Measurements from ENCODE around the gene MTCL1.

Gene MTCL1

GRCh38 chr18:8688216-8688800 lies 17.0 kb upstream of the MTCL1 start:
- DNase-seq (ENCODE audit: low read depth): no peak

DNA sequence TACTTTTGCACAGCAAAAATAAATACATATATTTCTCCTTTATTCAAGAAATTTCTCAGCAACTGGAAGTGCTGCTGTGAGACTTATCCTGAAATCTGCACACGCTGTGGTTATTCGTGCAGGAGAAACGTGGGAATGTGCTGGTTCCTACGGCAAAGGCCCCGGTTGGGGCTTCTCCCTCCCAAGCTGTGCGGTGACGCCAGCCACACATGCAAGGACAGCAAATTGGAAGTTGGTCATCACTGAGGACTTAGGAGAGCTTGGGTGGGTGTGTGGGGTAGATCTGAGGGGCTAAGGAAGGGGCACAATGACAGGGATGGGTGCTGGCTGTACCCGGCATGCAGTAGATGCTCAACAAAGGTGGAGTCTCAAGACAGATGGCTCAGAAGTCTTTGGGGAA lies 16.5 kb upstream of the MTCL1 start:
- no peak for DNase-seq (ENCODE audit: low read depth)

DNA sequence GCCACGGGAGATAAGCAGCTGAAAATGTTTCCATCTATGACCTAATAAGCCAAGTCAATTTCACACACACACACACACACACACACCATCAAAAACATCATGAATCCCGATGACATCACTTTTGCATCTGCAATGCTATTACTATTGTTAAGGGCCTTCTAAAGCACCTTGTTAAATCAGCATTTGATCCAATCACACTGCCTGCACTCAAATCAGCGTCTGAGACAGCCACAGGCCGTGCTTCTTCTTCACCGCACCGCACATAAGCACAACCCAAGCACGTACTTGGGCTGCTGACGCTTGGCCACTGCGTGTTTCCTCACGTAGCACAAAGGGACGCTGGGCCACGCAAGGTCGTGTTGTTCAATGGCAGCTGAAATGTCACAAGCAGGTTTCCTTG lies 15.8 kb upstream of the MTCL1 start:
- DNase-seq (ENCODE audit: low read depth): no peak

DNA sequence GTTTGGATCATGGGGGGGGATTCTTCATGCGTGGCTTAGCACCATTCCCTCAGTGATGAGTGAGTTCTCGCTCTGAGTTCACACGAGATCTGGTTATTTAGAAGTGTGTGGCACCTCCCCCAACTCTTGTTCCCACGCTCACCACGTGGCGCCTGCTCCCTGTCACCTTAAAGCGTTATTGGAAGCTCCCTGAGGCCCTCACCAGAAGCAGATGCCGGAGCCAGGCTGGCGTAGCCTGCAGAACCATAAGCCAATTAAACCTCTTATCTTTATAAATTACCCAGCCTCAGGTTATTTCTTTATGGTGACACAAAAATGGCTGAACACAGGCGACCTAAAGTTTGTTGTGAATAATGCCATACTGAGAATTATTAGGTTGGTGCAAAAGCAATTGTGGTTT lies 10.5 kb upstream of the MTCL1 start:
- DNase-seq (ENCODE audit: low read depth): no peak

DNA sequence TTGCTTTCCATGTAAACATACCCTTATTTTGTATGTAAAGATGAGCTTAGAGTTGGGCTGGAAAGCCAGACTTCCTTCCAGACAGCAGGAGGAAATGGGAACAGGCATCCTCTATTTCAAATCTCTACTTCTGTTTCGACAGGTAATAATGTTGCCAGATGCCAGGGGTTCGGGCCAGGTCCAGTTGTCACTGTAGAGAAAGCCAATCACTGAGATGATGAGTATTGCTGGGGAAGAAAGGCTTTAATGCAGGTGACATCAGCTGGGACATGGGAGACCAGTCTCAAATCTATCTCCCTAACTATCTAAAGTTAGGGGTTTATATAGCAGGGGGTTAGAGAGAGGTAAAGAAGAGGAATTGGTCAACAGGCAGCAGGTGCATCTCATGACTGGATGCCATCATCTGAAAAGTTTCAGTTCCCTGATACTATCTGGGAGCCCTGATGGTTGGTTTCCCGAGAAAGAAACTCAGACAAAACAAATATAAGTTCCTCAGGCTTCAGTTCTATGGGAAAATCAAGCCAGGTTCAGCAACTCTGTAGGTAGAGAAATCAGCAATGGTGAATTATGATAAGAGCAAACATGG lies 9.3 kb upstream of the MTCL1 start:
- no peak for DNase-seq (ENCODE audit: low read depth)

DNA sequence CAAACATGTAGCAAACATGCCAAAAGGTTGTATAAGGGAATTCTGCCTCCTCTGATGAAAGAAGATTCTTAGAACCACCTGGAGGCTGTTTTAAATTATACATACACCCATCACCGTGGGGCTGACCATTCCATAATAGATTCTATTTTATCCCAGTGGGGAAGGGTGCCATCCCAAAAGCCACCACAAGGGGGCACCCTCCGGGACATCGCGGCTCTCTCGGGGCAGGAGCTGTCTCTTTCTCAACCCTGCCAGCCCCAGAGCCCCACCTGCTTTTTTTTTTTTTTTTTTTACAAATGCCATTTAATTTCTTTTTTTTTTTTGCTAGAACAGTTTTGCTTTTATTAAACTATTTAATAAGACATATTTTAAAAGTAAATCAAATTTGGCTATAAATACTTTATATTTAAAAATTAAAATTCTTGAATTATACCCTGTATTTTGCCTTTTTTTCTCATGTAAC lies 8.6 kb upstream of the MTCL1 start:
- peak; percentile 63 for DNase-seq (ENCODE audit: low read depth)

- DNase-seq (ENCODE audit: low read depth): no peak
Measured at GRCh38 chr18:8699126-8699525, 6.2 kb upstream of the MTCL1 start.

DNA sequence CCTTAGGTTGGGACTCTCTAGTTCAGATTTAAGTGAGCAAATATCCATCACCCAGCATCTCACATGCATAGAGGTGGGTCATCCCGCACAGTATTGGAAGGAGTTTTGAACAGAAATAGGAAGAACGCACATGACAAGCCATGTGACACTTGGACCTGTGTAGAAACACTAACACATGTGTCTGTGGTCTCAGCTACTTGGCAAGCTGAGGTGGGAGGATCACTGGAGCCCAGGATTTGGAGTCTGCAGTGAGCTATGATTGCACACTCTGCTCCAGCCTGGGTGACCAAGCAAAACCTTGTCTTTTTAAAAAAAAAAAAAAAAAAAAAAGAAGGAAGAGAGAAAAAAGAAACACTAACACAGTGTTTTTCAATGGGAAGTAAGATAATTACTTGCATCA lies 5.4 kb upstream of the MTCL1 start:
- DNase-seq (ENCODE audit: low read depth): no peak

DNA sequence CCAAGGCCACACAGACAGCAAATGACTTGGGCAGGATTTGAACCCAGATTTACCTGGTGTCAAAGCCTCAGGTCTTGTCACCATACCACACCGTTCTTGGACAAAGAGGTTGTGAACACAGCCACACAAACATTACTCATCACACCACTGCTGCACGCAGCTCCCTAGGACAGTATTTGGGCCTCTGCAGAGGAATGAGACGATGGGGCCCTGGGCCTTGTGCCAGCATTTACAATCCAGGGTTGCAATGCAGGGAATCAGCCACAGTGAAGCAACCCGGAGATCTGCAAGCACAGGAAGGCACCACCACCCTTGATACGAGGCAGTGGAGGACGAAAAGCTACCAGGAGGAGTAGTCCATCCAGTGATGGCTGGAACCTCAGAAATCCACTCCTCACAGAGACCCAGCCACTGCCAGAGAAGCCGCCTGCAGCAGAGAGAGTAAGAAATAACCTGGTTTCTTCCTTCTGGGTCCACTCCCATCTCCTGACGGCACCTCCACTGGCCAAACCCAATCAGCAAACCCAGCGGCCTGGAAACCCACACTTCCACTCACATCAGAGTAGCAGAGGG lies 3.7 kb upstream of the MTCL1 start:
- no peak for DNase-seq (ENCODE audit: low read depth)

- DNase-seq (ENCODE audit: low read depth): no peak
Measured at GRCh38 chr18:8702668-8703067, 2.7 kb upstream of the MTCL1 start.

- no peak for DNase-seq (ENCODE audit: low read depth)
Measured at GRCh38 chr18:8703092-8703709, 2.2 kb upstream of the MTCL1 start.

- DNase-seq (ENCODE audit: low read depth): no peak
Measured at GRCh38 chr18:8703781-8704301, 1.5 kb upstream of the MTCL1 start.

DNA sequence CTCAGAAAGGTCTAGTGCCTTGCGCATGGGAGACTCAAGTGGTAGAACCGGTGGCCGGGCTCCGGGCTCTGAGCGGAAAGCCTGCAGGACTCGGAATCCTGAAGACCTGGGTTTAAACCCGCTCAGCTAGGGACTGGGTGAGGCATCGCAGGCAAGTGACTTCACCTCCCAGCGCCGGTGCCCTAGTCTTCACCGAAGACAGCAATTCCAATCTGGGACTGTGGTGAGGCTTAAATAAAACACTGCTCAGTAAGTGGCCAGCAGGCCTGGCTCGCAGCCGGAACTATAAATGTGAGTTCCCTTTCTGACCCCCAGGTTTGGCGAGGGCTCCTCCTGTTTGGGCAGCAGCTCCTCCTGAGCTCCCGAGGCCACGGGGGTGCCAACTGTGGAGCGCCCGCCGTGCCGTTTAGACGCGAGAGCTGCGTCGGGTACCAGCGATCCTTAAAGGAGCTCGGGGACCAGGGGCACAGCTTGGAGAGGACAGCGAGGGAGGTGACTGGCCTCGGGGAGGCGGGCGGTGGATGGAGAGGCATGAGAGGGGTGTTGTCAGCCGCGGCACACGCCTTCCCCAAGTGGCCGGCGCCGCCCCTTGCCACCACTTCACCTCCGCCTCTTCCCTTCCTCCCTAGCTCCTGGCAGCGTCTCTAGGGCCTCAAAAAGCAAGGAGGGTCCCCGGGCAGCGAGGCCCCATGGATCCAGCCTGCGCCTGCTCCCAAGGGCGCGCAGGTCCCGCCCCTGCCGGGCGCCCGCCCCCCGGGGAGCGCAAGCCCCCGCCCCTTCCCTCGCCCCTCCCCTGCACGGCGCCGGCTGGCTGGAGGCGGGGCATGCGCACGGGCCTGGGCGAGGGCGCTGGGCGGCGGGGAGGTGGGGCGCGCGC lies 757 bp upstream of the MTCL1 start:
- DNase-seq (ENCODE audit: low read depth): peak; percentile 80

DNA sequence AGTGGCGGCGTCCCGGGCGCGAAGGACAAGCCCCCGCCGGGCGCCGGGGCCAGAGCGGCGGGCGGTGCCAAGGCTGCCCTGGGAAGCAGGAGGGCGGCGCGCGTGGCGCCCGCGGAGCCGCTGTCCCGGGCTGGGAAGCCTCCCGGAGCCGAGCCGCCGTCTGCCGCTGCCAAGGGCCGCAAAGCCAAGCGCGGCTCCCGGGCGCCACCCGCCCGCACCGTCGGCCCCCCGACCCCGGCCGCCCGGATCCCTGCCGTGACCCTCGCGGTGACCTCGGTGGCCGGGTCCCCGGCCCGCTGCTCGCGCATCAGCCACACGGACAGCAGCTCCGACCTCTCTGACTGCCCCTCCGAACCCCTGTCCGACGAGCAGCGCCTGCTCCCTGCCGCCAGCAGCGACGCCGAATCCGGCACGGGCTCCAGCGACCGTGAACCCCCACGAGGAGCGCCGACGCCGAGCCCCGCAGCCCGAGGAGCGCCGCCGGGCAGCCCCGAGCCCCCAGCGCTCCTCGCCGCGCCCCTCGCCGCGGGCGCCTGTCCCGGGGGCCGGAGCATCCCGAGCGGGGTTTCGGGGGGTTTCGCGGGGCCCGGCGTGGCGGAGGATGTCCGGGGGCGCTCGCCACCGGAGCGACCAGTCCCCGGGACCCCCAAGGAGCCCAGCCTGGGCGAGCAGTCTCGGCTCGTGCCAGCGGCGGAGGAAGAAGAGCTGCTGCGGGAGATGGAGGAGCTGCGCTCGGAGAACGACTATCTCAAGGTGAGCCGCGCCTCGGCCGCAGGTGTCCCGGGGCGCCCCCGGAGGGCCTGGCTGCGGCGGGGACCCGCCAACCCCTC lies 820 bp downstream of the MTCL1 start:
- DNase-seq (ENCODE audit: low read depth): no peak

GRCh38 chr18:8706791-8707555 lies 1.6 kb downstream of the MTCL1 start:
- DNase-seq (ENCODE audit: low read depth): no peak

DNA sequence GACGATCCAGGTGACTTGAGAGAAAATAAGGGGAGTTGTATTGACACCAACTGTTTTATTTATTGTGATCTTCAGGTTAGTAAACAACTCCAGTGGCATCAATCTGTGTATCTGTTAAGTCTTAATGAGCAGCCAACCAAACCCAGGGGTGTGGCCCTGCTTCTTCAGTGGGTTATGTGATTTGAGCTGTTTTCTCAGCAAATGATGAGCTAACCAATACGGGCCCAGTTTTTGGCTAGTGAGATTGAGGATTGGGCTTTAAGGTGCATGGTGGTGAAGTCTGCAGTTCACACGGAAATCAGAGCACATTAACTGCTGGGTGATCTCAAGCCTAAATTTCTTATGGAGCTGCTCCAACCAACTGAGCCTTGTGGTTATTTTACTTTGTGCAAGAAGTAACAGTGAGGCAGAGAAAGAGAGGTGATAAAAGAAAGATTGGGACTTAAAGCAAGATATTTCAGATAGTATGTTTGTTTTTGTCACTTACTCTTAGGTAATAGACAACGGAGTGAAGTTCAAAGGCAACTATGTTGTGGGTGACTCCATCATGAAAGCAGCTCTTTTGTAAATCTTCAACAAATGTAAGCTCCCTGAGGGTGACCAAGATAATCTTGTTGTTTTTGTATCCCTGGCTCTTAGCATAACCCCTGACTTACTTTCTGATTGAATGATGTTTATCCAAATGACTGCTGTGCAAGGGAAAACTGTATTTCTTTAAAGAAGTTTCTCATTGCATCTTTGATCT lies 2.4 kb downstream of the MTCL1 start:
- DNase-seq (ENCODE audit: low read depth): no peak

DNA sequence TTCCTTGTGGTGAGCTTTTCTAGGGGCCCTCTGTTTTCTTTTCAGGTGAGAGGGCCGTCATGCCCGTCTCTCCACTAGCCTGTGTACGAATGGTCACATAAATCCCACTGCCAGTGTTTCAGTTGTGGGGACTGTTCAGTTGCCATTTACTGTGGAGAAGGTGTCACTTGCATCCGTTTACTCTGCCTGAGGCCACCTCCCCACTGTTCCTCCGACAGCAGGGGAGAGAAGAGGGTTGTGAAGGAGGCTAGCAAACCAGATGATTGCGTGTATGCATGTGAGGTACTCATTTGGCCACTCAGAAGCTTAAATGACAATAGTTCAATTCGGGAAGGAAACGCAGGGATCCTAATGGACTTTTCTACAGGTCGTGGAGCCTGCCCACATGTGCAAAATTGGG lies 3.3 kb downstream of the MTCL1 start:
- DNase-seq (ENCODE audit: low read depth): no peak

DNA sequence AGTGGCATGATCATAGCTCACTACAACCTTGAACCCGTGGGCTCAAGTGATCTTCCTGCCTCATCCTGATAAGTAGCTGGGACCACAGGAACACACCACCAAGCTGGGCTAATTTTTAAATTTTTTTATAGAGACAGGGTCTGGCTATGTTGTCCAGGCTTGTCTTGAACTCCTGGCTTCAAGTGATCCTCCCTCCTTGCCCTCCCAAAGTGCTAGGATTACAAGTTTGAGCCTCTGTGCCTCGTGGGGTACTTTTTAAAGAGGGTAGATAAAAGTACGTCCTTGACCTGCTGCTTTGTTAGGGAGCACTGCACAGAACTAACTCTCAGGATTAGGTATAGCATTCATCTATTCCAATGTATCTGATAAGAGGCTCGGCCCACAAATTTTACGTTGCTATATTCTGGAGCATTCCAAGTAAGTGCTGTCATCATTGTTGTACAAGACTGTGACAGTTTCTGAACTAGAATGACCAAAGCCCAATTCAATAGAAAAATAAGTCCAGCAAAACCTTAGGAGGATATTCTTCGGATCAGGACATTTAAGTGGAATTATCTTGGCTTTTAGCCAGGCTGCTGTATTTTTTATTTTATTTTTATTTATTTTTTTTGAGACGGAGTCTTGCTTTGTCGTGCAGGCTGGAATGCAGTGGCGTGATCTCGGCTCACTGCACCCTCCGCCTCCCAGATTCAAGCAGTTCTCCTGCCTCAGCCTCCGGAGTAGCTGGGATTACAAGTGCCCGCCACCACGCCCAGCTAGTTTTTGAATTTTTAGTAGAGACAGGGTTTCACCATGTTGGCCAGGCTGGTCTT lies 4.1 kb downstream of the MTCL1 start:
- DNase-seq (ENCODE audit: low read depth): no peak

DNA sequence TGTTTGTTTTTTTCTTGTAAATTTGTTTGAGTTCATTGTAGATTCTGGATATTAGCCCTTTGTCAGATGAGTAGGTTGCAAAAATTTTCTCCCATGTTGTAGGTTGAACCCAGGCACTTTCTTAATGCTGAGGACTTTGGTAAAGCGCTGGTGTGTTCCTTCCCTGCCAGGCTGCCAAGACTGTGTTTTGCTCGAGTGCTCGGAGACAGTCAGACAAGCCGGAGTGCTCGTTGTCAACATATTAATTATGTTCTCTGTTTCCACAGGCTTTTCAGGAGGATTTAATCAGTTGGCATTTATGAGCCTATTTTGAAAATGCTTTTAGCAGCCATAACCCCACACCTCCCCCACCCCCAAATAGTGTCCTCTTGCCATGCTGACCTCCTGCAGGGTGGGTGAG lies 6.4 kb downstream of the MTCL1 start:
- no peak for DNase-seq (ENCODE audit: low read depth)
